ENCODE data around the gene NFE2L2.
A peak's percentile ranks its signal among the peaks of the same experiment; 100 is the strongest.

GRCh38 chr2:177254433-177255226, 9.9 kb downstream of the NFE2L2 start:
- no peak for TF ChIP-seq EZH2 (IDR thresholded peaks at IDR 0.05; ENCODE audit: borderline replicate concordance, low read depth, low read length, severe bottlenecking)
- TF ChIP-seq, protein P1, sequence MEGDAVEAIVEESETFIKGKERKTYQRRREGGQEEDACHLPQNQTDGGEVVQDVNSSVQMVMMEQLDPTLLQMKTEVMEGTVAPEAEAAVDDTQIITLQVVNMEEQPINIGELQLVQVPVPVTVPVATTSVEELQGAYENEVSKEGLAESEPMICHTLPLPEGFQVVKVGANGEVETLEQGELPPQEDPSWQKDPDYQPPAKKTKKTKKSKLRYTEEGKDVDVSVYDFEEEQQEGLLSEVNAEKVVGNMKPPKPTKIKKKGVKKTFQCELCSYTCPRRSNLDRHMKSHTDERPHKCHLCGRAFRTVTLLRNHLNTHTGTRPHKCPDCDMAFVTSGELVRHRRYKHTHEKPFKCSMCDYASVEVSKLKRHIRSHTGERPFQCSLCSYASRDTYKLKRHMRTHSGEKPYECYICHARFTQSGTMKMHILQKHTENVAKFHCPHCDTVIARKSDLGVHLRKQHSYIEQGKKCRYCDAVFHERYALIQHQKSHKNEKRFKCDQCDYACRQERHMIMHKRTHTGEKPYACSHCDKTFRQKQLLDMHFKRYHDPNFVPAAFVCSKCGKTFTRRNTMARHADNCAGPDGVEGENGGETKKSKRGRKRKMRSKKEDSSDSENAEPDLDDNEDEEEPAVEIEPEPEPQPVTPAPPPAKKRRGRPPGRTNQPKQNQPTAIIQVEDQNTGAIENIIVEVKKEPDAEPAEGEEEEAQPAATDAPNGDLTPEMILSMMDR (IDR thresholded peaks at IDR 0.05; ENCODE audit: extremely low read depth in 1 of 2, insufficient read depth in 1 of 2, low read depth in 1 of 2, low read length in 2 of 2) = peak; percentile 65 to 68
- TF ChIP-seq POLR2A (IDR thresholded peaks at IDR 0.05; ENCODE audit: low read depth, low read length) = no peak
- TF ChIP-seq MAX (IDR thresholded peaks at IDR 0.05; ENCODE audit: insufficient read depth, insufficient read length) = no peak
- TF ChIP-seq POLR2AphosphoS5 (IDR thresholded peaks at IDR 0.05; ENCODE audit: insufficient read depth, low read depth, low read length) = no peak
- no peak for TF ChIP-seq JUN (IDR thresholded peaks at IDR 0.05; ENCODE audit: borderline replicate concordance, insufficient read depth, insufficient read length, low read depth)
